Sigmoid colon (tissue), 4 donors: Measurements from ENCODE around the gene PABPN1.

ENCODE experiments used
- EP300 ChIP-seq, 4 donors: sonication (generic); formaldehyde crosslinking; IDR thresholded peaks; one replicate each; pipeline ENCODE4 v1.6.1; 2017; ENCODE audit warnings: antibody characterized with exemption in 4 of 4
- POLR2A ChIP-seq, 2 donors: fragments of 450-650 bp; IDR thresholded peaks; one replicate each; pipeline ENCODE4 v1.6.1; 2016; ENCODE audit warnings: antibody characterized with exemption in 2 of 2, mild to moderate bottlenecking in 2 of 2, moderate library complexity in 2 of 2
- POLR2AphosphoS5 ChIP-seq, 4 donors: sonication (generic); formaldehyde crosslinking; IDR thresholded peaks; one replicate each; pipeline ENCODE4 v1.6.1; 2017; ENCODE audit warnings: antibody characterized with exemption in 4 of 4
- TF ChIP-seq, protein P1 (sequence below), 4 experiments: fragments of 450-650 bp in 3 of 4; fragments of 200-600 bp in 1 of 4; IDR thresholded peaks; one replicate each; pipeline ENCODE4 v1.5.1; 2016 to 2019; ENCODE audit warnings: antibody characterized with exemption in 4 of 4, mild to moderate bottlenecking in 3 of 4, moderate library complexity in 2 of 4

- TF ChIP-seq, protein P1, sequence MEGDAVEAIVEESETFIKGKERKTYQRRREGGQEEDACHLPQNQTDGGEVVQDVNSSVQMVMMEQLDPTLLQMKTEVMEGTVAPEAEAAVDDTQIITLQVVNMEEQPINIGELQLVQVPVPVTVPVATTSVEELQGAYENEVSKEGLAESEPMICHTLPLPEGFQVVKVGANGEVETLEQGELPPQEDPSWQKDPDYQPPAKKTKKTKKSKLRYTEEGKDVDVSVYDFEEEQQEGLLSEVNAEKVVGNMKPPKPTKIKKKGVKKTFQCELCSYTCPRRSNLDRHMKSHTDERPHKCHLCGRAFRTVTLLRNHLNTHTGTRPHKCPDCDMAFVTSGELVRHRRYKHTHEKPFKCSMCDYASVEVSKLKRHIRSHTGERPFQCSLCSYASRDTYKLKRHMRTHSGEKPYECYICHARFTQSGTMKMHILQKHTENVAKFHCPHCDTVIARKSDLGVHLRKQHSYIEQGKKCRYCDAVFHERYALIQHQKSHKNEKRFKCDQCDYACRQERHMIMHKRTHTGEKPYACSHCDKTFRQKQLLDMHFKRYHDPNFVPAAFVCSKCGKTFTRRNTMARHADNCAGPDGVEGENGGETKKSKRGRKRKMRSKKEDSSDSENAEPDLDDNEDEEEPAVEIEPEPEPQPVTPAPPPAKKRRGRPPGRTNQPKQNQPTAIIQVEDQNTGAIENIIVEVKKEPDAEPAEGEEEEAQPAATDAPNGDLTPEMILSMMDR (IDR thresholded peaks at IDR 0.05): no peak
- TF ChIP-seq POLR2AphosphoS5 (IDR thresholded peaks at IDR 0.05): no peak
- TF ChIP-seq POLR2A (IDR thresholded peaks at IDR 0.05): no peak
- no peak for TF ChIP-seq EP300 (IDR thresholded peaks at IDR 0.05)
Observed at GRCh38 chr14:23319746-23320583, 1.3 kb upstream of the PABPN1 start.
